SK-N-SH (cell line): Measurements from ENCODE around the gene C12orf60. TPM values are rescaled to one million over a fixed set of nuclear protein-coding genes. Genes with fewer than 3 reads are reported as not detected.
A peak's percentile ranks its signal among the peaks of the same experiment; 100 is the strongest.

Source experiments
- CTCF ChIA-PET: fragments of 300-600, 350-600 bp; formaldehyde crosslinking; extraction: SDS; loops from one replicate; lab custom pipeline; 2021; lab: Yijun Ruan, JAX
- POLR2A ChIA-PET: fragments of 350-600 bp; sonication (Branson Sonifier 250); formaldehyde crosslinking; extraction: SDS; loops from one replicate; lab custom pipeline; 2020; ENCODE audit warnings: antibody characterized with exemption, inconsistent platforms; lab: Yijun Ruan, JAX
- DNase-seq: peaks from one replicate; pipeline ENCODE4 v3.0.0; 2012
- H2AFZ ChIP-seq: fragments of 200-600 bp; sonication (generic); 2 replicates; pipeline ENCODE4 v1.8.1; 2016; ENCODE audit warnings: antibody characterized with exemption, mild to moderate bottlenecking, low read depth
- H3F3A ChIP-seq: fragments of 200-600 bp; sonication (generic); replicated peaks from 2 replicates; pipeline ENCODE3; 2016; ENCODE audit warnings: antibody characterized with exemption, mild to moderate bottlenecking; ENCODE audit not compliant: insufficient read depth
- H3K27ac ChIP-seq, 2 experiments: fragments of 200-500 bp in 1 of 2; fragments of 200-600 bp in 1 of 2; sonication (Bioruptor generic) in 1 of 2; sonication (generic), shearing (Covaris generic) in 1 of 2; 2 replicates each; pipeline versions ENCODE4 v1.5.1 to v1.6.1; 2014 to 2016; ENCODE audit warnings: low read depth in 2 of 2, inconsistent platforms in 1 of 2, low read length in 1 of 2, mild to moderate bottlenecking in 1 of 2, mixed read lengths in 1 of 2
- H3K27me3 ChIP-seq: fragments of 200-600 bp; sonication (generic), shearing (Covaris generic); 2 replicates; pipeline ENCODE4 v1.6.1; 2016; ENCODE audit warnings: mixed run types; ENCODE audit not compliant: insufficient read depth
- H3K36me3 ChIP-seq, 2 experiments: fragments of 200-500 bp in 1 of 2; fragments of 200-600 bp in 1 of 2; sonication (Bioruptor generic) in 1 of 2; sonication (generic) in 1 of 2; replicated peaks in 1 of 2; 2 replicates each; pipeline versions ENCODE3 to v1.5.1; 2014 to 2016; ENCODE audit warnings: low read length in 1 of 2, mild to moderate bottlenecking in 1 of 2; ENCODE audit not compliant: insufficient read depth in 2 of 2, control insufficient read depth in 1 of 2
- H3K4me1 ChIP-seq, 2 experiments: fragments of 200-500 bp in 1 of 2; fragments of 200-600 bp in 1 of 2; sonication (Bioruptor generic) in 1 of 2; sonication (generic), shearing (Covaris generic) in 1 of 2; 2 replicates each; pipeline versions ENCODE4 v1.5.1 to v1.6.1; 2014 to 2016; ENCODE audit warnings: low read depth in 1 of 2, low read length in 1 of 2, mixed run types in 1 of 2; ENCODE audit not compliant: insufficient read depth in 2 of 2, control insufficient read depth in 1 of 2
- H3K4me2 ChIP-seq: fragments of 200-600 bp; sonication (generic), shearing (Covaris generic); 2 replicates; pipeline ENCODE4 v1.6.1; 2017; ENCODE audit warnings: mixed run types
- H3K4me3 ChIP-seq, 2 experiments: fragments of 200-500 bp in 1 of 2; fragments of 200-600 bp in 1 of 2; sonication (Bioruptor generic) in 1 of 2; sonication (generic), shearing (Covaris generic) in 1 of 2; 2 replicates each; pipeline versions ENCODE4 v1.5.1 to v1.8.1; 2014 to 2016; ENCODE audit warnings: low read depth in 2 of 2, inconsistent platforms in 1 of 2, low read length in 1 of 2, mild to moderate bottlenecking in 1 of 2, mixed read lengths in 1 of 2, moderate library complexity in 1 of 2
- H3K79me2 ChIP-seq: fragments of 200-600 bp; sonication (generic); 2 replicates; pipeline ENCODE4 v1.8.1; 2017; ENCODE audit warnings: mild to moderate bottlenecking; ENCODE audit not compliant: insufficient read depth
- H3K9ac ChIP-seq: fragments of 200-600 bp; sonication (generic); 2 replicates; pipeline ENCODE4 v1.6.1; 2017; ENCODE audit warnings: mixed run types
- H3K9me2 ChIP-seq: fragments of 200-600 bp; sonication (generic); 2 replicates; pipeline ENCODE4 v1.6.1; 2017; ENCODE audit warnings: mixed run types
- H3K9me3 ChIP-seq: fragments of 200-600 bp; sonication (generic); 2 replicates; pipeline ENCODE4 v1.6.1; 2017; ENCODE audit warnings: mixed run types, mild to moderate bottlenecking, moderate library complexity
- H4K20me1 ChIP-seq: fragments of 200-600 bp; sonication (generic); 2 replicates; pipeline ENCODE4 v1.6.1; 2017; ENCODE audit warnings: mild to moderate bottlenecking, mixed run types; ENCODE audit not compliant: insufficient read depth
- ELF1 ChIP-seq: IDR thresholded peaks from 2 replicates; pipeline ENCODE4 v1.4.0; 2012
- EP300 ChIP-seq, 2 experiments: IDR thresholded peaks; 2 replicates each; pipeline versions ENCODE4 v1.4.0 to v1.6.1; 2012; ENCODE audit warnings: borderline replicate concordance in 1 of 2, low read depth in 1 of 2, low read length in 1 of 2
- EZH2phosphoT487 ChIP-seq: fragments of 200-600 bp; sonication (generic); IDR thresholded peaks from 2 replicates; pipeline ENCODE4 v1.6.1; 2017; ENCODE audit warnings: low read depth, mixed run types, mild to moderate bottlenecking, antibody characterized with exemption, moderate library complexity, borderline replicate concordance
- GABPA ChIP-seq: IDR thresholded peaks from 2 replicates; pipeline ENCODE4 v1.4.0; 2012; ENCODE audit warnings: low read depth, mild to moderate bottlenecking
- GATA2 ChIP-seq: sonication (generic); formaldehyde crosslinking; IDR thresholded peaks from 2 replicates; pipeline ENCODE4 v1.5.0; 2020; ENCODE audit warnings: mild to moderate bottlenecking, missing genetic modification reagents
- JUND ChIP-seq: IDR thresholded peaks from 2 replicates; pipeline ENCODE4 v1.4.0; 2012
- MEF2A ChIP-seq: IDR thresholded peaks from 2 replicates; pipeline ENCODE4 v1.4.0; 2012; ENCODE audit warnings: low read depth, borderline replicate concordance
- NRF1 ChIP-seq: IDR thresholded peaks from 2 replicates; pipeline ENCODE4 v1.6.1; 2012; ENCODE audit warnings: low read depth, mild to moderate bottlenecking, low read length
- POLR2AphosphoS5 ChIP-seq: IDR thresholded peaks from 2 replicates; pipeline ENCODE4 v1.6.1; 2012; ENCODE audit warnings: low read depth, low read length
- RAD21 ChIP-seq: IDR thresholded peaks from 2 replicates; pipeline ENCODE4 v1.6.1; 2012; ENCODE audit warnings: mild to moderate bottlenecking, low read length
- RCOR1 ChIP-seq: fragments of 150-350 bp; IDR thresholded peaks from 2 replicates; pipeline ENCODE4 v1.6.1; 2017; ENCODE audit warnings: antibody characterized with exemption, low read length
- RXRA ChIP-seq: IDR thresholded peaks from 2 replicates; pipeline ENCODE4 v1.4.0; 2012; ENCODE audit warnings: low read depth, mild to moderate bottlenecking, borderline replicate concordance
- SMC3 ChIP-seq: IDR thresholded peaks from 2 replicates; pipeline ENCODE4 v1.6.1; 2012; ENCODE audit warnings: low read depth, low read length, improper control_type of control experiment
- TAF1 ChIP-seq: IDR thresholded peaks from 2 replicates; pipeline ENCODE4 v1.6.1; 2012; ENCODE audit warnings: low read depth, mild to moderate bottlenecking, low read length, moderate library complexity, borderline replicate concordance
- TCF12 ChIP-seq: IDR thresholded peaks from 2 replicates; pipeline ENCODE4 v1.4.0; 2012
- WGBS: methylation state at CpG from one replicate; pipeline ENCODE4 v1.1.6; 2017; ENCODE audit warnings: low lambda C conversion rate; 5-methylcytosine and 5-hydroxymethylcytosine counted together
- polyA plus RNA-seq, 3 experiments: library from polyadenylated mRNA; depleted of rRNA; stranded (reverse); fragments of >200 nt; gene quantifications; 2 replicates each; pipeline ENCODE4 v1.2.3, GENCODE V29; 2012
- TF ChIP-seq, protein P1 (sequence below): fragments of 200-600 bp; sonication (generic); IDR thresholded peaks from 2 replicates; pipeline ENCODE4 v1.6.1; 2017; ENCODE audit warnings: antibody characterized with exemption, mild to moderate bottlenecking, moderate library complexity
- TF ChIP-seq, protein P2 (sequence below): IDR thresholded peaks from 2 replicates; pipeline ENCODE4 v1.6.1; 2012; ENCODE audit warnings: mild to moderate bottlenecking, low read depth, low read length, moderate library complexity
- TF ChIP-seq, protein P3 (sequence below): fragments of 150-350 bp; IDR thresholded peaks from 2 replicates; pipeline ENCODE4 v1.6.1; 2017; ENCODE audit warnings: antibody characterized with exemption, low read length, low read depth, borderline replicate concordance
- TF ChIP-seq, protein P4 (sequence below): fragments of 150-350 bp; IDR thresholded peaks from 2 replicates; pipeline ENCODE4 v1.6.1; 2016; ENCODE audit warnings: mild to moderate bottlenecking, low read depth, low read length

C12orf60 gene
- polyA plus RNA-seq, 1 of the 3 experiments (the other 2 are of a cell fraction) = 0.87 TPM

DNA sequence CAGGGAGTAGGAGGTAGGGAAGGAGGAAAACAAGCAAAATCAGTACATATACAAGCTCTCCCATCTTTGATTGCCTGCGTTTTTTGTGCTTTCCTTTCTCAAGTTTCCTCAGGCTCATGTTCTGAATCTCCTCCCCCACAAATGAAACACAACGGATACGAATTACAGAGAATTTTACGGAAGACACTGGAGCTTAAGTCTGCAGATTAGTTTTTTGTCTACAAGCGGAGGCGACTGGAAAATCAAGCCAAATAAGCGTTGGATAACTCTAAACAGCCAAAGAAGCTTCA is 804 bp upstream of the C12orf60 start:
- no peak for TF ChIP-seq GABPA
- TF ChIP-seq RAD21 = no peak
- no peak for TF ChIP-seq EP300 (IDR thresholded peaks at IDR 0.05; ENCODE audit: borderline replicate concordance in 1 of 2, low read depth in 1 of 2, low read length in 1 of 2)
- no peak for TF ChIP-seq ELF1
- no peak for TF ChIP-seq RCOR1
- no peak for TF ChIP-seq SMC3
- no peak for TF ChIP-seq TCF12
- TF ChIP-seq, protein P1, sequence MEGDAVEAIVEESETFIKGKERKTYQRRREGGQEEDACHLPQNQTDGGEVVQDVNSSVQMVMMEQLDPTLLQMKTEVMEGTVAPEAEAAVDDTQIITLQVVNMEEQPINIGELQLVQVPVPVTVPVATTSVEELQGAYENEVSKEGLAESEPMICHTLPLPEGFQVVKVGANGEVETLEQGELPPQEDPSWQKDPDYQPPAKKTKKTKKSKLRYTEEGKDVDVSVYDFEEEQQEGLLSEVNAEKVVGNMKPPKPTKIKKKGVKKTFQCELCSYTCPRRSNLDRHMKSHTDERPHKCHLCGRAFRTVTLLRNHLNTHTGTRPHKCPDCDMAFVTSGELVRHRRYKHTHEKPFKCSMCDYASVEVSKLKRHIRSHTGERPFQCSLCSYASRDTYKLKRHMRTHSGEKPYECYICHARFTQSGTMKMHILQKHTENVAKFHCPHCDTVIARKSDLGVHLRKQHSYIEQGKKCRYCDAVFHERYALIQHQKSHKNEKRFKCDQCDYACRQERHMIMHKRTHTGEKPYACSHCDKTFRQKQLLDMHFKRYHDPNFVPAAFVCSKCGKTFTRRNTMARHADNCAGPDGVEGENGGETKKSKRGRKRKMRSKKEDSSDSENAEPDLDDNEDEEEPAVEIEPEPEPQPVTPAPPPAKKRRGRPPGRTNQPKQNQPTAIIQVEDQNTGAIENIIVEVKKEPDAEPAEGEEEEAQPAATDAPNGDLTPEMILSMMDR = no peak
- no peak for TF ChIP-seq JUND
- no peak for TF ChIP-seq POLR2AphosphoS5
- no peak for TF ChIP-seq GATA2 (CRISPR knock-in tag)
- TF ChIP-seq RXRA = no peak
- TF ChIP-seq, all 33 proteins: peak for 0
- ChIA-PET POLR2A (interaction anchor here (1.0 to 3.6 kb wide), 2 partner anchors 29 to 32 kb away, joined by 3 to 30 read pairs; a partner anchor contains a TSS), CTCF (interaction anchor here (1.0 to 2.5 kb wide), 5 partner anchors 10 to 33 kb away, joined by 3 to 18 read pairs (median 3); no protein-coding TSS in a partner anchor)
- Histone ChIP-seq H3K4me2 (peak overlapping the region; percentile 79), H3K4me3 (peak overlapping the region; percentile 63 to 87), H3K9ac (peak overlapping the region; percentile 91), H3K27me3 (no peaks in the 10 kb centered on the region), H2AFZ (0 out of 2 replicates have a peak overlapping the region, but pooled peaks have one; percentile 57), H3K27ac (peak overlapping the region; percentile 48 to 81), H3K4me1 (peaks cover 2 to 4% of the 10 kb centered on the region in 2 experiments; a peak in 3 of 4 replicates), H3K9me3 (no peaks in the 10 kb centered on the region), H4K20me1 (no peaks in the 10 kb centered on the region), H3K36me3 (peaks cover 24 to 33% of the 10 kb centered on the region in 2 experiments), H3F3A (no peaks in the 10 kb centered on the region), H3K79me2 (peaks cover 56% of the 10 kb centered on the region), H3K9me2 (no peaks in the 10 kb centered on the region)
- WGBS = 0% methylated on average over 7 of the region's 7 CpGs
- DNase-seq = peak; percentile 10

DNA sequence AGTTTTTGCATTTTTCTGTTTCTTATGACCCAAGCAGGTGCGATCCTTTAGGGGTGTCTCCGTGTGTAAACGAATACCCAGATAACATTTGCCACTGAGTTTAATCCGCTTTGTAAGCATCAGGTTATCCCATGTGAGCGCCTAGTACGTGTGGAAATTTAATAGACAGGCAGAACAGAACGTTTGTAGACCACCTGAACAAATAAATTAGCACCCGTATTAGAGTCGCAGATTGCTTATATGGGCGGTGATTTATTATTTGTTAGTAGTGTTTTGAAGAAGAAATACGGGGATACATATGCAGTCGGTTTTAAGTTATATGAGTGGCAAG is 325 bp downstream of the C12orf60 start:
- H3K36me3 ChIP-seq = peaks cover 13 to 22% of the 10 kb centered on the region in 2 experiments
- H3F3A ChIP-seq = no peaks in the 10 kb centered on the region
- no peak for DNase-seq
- TF ChIP-seq, protein P2, sequence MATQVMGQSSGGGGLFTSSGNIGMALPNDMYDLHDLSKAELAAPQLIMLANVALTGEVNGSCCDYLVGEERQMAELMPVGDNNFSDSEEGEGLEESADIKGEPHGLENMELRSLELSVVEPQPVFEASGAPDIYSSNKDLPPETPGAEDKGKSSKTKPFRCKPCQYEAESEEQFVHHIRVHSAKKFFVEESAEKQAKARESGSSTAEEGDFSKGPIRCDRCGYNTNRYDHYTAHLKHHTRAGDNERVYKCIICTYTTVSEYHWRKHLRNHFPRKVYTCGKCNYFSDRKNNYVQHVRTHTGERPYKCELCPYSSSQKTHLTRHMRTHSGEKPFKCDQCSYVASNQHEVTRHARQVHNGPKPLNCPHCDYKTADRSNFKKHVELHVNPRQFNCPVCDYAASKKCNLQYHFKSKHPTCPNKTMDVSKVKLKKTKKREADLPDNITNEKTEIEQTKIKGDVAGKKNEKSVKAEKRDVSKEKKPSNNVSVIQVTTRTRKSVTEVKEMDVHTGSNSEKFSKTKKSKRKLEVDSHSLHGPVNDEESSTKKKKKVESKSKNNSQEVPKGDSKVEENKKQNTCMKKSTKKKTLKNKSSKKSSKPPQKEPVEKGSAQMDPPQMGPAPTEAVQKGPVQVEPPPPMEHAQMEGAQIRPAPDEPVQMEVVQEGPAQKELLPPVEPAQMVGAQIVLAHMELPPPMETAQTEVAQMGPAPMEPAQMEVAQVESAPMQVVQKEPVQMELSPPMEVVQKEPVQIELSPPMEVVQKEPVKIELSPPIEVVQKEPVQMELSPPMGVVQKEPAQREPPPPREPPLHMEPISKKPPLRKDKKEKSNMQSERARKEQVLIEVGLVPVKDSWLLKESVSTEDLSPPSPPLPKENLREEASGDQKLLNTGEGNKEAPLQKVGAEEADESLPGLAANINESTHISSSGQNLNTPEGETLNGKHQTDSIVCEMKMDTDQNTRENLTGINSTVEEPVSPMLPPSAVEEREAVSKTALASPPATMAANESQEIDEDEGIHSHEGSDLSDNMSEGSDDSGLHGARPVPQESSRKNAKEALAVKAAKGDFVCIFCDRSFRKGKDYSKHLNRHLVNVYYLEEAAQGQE = no peak
- no peak for TF ChIP-seq JUND
- no peak for TF ChIP-seq MEF2A
- TF ChIP-seq NRF1 = no peak
- TF ChIP-seq, protein P3, sequence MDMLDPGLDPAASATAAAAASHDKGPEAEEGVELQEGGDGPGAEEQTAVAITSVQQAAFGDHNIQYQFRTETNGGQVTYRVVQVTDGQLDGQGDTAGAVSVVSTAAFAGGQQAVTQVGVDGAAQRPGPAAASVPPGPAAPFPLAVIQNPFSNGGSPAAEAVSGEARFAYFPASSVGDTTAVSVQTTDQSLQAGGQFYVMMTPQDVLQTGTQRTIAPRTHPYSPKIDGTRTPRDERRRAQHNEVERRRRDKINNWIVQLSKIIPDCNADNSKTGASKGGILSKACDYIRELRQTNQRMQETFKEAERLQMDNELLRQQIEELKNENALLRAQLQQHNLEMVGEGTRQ = no peak
- TF ChIP-seq, protein P4, sequence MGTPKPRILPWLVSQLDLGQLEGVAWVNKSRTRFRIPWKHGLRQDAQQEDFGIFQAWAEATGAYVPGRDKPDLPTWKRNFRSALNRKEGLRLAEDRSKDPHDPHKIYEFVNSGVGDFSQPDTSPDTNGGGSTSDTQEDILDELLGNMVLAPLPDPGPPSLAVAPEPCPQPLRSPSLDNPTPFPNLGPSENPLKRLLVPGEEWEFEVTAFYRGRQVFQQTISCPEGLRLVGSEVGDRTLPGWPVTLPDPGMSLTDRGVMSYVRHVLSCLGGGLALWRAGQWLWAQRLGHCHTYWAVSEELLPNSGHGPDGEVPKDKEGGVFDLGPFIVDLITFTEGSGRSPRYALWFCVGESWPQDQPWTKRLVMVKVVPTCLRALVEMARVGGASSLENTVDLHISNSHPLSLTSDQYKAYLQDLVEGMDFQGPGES = no peak
- TF ChIP-seq EZH2phosphoT487 = no peak
- TF ChIP-seq TAF1 = peak; percentile 1; the same call in 1 of the 2 replicates
- ChIA-PET POLR2A (interaction anchor here (0.8 to 3.6 kb wide), 3 partner anchors 18 to 33 kb away, joined by 3 to 30 read pairs (median 5); a partner anchor contains a TSS), CTCF (interaction anchor here (0.9 to 2.5 kb wide), 4 partner anchors 20 to 34 kb away, joined by 3 to 18 read pairs (median 4); a partner anchor contains a TSS)
- WGBS = 1% methylated on average over 12 of the region's 12 CpGs
- H3K27ac ChIP-seq = peak overlapping the region; percentile 70 to 97
- H3K4me3 ChIP-seq = peak overlapping the region; percentile 63 to 87
- no peaks in the 10 kb centered on the region for H4K20me1 ChIP-seq
- no peaks in the 10 kb centered on the region for H3K9me3 ChIP-seq
- H3K27me3 ChIP-seq = no peaks in the 10 kb centered on the region
- peaks cover 45% of the 10 kb centered on the region for H3K79me2 ChIP-seq
- peak overlapping the region; percentile 61 for H3K9ac ChIP-seq
- peak overlapping the region; percentile 65 for H2AFZ ChIP-seq
- no peaks in the 10 kb centered on the region for H3K9me2 ChIP-seq
- peak overlapping the region; percentile 77 for H3K4me2 ChIP-seq
- H3K4me1 ChIP-seq = peaks cover 2 to 4% of the 10 kb centered on the region in 2 experiments; a peak in 3 of 4 replicates
